ENCODE results near the gene METRN. TPM values are rescaled to one million over a fixed set of nuclear protein-coding genes. Genes with fewer than 3 reads are reported as not detected.
A peak's percentile ranks its signal among the peaks of the same experiment; 100 is the strongest.
"Not testable (repeated sequence)": the region's sequence is repeated elsewhere in the genome, so short reads cannot be mapped to it uniquely, and the experiment has no call there.

METRN gene
- total RNA-seq, 2 donors from 2014 or later, result 11.1 to 11.7 TPM

DNA sequence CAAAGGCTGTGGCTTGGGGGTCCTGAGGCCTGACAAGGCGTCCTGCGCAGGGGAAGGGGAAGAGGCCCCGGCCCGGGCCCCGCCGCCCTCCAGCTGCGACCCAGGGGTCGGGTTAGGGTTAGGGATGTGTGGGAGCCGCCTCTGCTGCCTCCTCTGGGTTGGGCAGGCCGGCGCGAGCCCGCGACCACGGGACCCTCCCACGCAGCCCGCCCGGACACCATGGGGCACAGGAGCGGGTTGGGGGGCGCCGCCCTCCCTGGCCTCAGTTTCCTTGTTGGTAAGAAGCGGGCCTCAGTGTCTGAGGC lies 25.5 kb downstream of the METRN start:
- no peak for DNase-seq
- ATAC-seq (replicated peaks in 1 of 2), result peak in 1 of 2 donors; percentile 10
- Mint-ChIP-seq H3K27ac (peak overlapping the region; percentile 79), H3K9me3 (no peaks in the 10 kb centered on the region), H3K4me1 (ENCODE audit: low read depth) (peaks cover 44% of the 10 kb centered on the region), H3K27me3 (ENCODE audit: low read depth) (no peaks in the 10 kb centered on the region), H3K36me3 (ENCODE audit: insufficient read depth in 2 of 2) (peaks cover under 1 to 4% of the 10 kb centered on the region in 2 donors), H3K4me3 (peak overlapping the region; percentile 87 to 88)

DNA sequence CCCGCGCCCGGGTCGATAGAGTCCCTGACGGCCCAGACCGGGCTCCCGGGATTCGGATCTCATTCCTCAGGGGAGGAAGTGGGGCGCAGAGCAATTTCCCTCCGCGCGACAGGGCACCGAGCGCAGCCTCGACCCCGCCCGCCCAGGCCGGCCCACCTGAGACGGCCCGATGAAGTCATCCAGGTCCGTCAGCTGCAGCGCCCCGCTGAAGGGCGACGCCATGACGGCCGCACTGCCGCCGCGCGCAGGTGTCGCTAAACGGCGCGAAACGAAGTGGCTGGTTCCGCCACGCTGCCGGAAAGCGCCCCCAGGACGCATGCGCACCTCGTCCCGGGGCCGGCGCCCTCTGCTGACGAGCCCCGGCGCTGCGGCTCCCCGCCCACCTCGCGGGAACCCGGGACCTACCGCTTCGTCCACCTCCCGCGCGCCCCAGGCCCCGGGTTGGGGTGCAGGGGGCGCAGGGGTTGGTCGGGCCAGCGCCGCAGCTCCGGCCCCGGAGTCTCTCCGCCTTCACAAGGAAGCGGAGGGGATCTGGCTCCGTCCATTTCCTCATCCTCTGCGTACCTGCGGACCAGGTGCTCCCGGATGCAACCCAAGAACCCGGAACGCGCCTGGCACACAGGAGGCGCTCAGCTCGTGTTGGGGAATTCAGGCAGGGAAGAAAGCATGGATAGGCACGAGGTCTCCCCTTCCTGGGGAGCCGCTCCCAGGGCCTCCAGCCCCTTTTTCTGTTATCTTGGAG lies 26.0 kb downstream of the METRN start, which contains the start of gene CIAO3:
TSS of gene CIAO3 (minus strand) at position 234 of the 742 bp plus-strand sequence. CDS start at position 222, 12 bp downstream.
- peaks cover 0 to 3% of the 10 kb centered on the region in 2 donors for H3K36me3 Mint-ChIP-seq (ENCODE audit: insufficient read depth in 2 of 2)
- H3K27me3 Mint-ChIP-seq (ENCODE audit: low read depth), result no peaks in the 10 kb centered on the region
- H3K4me1 Mint-ChIP-seq (ENCODE audit: low read depth), result peaks cover 38% of the 10 kb centered on the region
- H3K27ac Mint-ChIP-seq, result peak within 1 kb of the TSS; percentile 79
- no peaks in the 10 kb centered on the region for H3K9me3 Mint-ChIP-seq
- DNase-seq (peak; percentile 92 to 97), ATAC-seq (replicated peaks in 1 of 2) (peak; percentile 76 to 77)
- H3K4me3 Mint-ChIP-seq, result peak within 1 kb of the TSS; percentile 87 to 88

DNA sequence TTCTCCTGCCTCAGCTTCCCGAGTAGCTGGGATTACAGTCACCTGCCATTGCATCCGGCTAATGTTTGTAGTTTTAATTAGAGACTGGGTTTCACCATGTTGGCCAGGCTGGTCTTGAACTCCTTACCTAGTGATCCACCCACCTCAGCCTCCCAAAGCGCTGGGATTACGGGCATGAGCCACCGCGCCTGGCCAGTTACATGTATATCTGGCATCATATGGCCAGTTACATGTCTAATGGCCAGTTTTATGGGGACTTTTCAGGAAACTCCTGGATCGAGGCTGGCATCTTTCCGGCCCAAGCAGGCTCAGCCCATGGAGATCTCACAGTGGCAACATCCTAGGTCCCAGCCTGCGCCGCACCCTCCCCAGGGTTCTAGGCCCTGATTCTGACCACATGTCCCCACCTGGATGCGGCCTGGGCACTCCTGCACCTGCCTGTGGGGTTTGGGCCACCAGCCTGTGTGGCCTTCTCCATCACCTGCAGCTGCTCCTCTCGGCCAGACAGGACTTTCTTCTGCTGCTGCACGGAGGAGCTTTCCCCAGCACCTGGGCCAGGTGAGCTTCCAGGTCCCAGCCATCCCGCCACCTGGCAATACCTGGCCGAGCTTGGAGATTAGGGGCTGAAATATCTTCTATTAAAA lies 27.2 kb downstream of the METRN start:
- no peak for DNase-seq
- Mint-ChIP-seq H3K4me3 (peak overlapping the region; percentile 87 to 88), H3K4me1 (ENCODE audit: low read depth) (peaks cover 27% of the 10 kb centered on the region), H3K27me3 (ENCODE audit: low read depth) (no peaks in the 10 kb centered on the region), H3K9me3 (no peaks in the 10 kb centered on the region), H3K36me3 (ENCODE audit: insufficient read depth in 2 of 2) (peaks cover 0 to 3% of the 10 kb centered on the region in 2 donors), H3K27ac (peak overlapping the region; percentile 57)
- no peak for ATAC-seq (replicated peaks in 1 of 2)

DNA sequence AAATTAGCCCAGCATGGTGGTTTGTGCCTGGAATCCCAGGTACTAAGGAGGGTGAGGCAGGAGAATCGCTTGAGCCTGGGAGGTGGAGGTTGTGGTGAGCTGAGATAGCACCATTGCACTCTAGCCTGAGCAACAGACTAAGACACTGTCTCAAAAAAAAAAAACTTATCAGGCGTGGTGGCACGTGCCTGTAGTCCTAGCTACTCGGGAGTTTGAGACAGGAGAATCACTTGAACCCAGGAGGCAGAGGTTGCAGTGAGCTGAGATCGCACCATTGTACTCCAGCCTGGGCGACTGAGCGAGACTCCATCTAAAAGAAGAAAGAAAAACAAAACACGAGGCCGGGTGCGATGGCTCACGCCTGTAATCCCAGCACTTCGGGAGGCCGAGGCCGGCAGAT lies 28.0 kb downstream of the METRN start:
- H3K36me3 Mint-ChIP-seq (ENCODE audit: insufficient read depth in 2 of 2); H3K4me3 Mint-ChIP-seq; H3K9me3 Mint-ChIP-seq; DNase-seq; H3K27me3 Mint-ChIP-seq (ENCODE audit: low read depth); H3K27ac Mint-ChIP-seq; ATAC-seq (replicated peaks in 1 of 2): not testable (repeated sequence)
- H3K4me1 Mint-ChIP-seq (ENCODE audit: low read depth), result peaks cover 20% of the 10 kb centered on the region

DNA sequence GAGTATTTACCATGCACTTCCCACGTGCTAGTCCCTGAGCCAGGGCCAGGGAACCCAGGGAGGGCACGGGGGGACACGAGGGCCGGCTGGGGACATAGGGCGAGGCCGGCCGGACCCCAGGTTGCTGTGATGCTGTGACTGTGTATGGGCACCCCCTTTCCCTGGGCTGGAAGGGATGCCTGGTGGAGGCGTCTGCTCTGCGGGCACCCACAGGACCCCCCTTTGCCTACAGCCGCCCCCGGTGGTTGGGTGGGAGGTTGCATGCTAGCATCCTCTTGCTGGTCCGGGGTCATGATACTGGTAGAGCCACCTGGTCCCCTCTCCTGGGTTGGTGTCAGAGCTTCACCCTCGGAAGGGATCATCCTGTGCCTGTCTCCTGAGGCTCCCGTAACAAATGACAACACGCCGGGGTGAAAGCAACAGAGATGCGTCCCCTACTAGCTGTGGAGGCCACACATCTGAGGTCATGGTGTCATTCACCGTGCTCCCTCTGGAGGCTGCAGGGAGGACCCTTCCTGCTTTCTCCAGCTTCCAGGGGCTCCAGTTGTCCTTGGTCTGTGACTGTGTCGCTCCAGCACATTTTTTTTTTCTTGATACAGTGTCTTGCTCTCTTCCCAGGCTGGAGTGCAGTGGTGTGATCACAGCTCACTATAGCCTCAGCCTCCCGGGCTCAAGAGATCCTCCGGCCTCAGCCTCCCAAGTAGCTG lies 29.0 kb downstream of the METRN start:
- Mint-ChIP-seq H3K36me3 (ENCODE audit: insufficient read depth in 2 of 2) (no peaks in the 10 kb centered on the region), H3K9me3 (no peaks in the 10 kb centered on the region), H3K4me1 (ENCODE audit: low read depth) (peaks cover 13% of the 10 kb centered on the region), H3K27ac (no peak overlapping the region), H3K27me3 (ENCODE audit: low read depth) (no peaks in the 10 kb centered on the region), H3K4me3 (no peak overlapping the region)
- DNase-seq, result no peak
- no peak for ATAC-seq (replicated peaks in 1 of 2)

DNA sequence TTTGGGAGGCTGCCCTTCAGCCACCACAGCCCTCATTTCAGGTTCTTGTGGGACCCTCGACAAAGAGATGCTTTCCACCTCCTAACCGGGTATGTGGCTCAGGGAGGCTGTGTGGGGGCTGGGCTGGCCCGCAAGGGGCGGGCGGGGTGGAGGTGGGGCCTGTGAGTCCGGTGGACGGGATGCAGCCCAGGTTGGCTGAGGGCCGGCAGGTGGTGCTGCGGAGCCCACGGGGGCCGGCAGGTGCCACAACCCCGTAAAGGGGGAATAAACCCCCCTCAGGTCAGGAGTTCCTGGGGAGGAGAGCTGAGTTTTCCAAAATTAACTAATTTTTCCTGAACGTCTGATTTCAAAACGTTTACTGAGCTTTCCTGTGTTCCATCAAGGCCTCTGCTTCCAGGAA lies 30.8 kb downstream of the METRN start:
- no peak for ATAC-seq (replicated peaks in 1 of 2)
- DNase-seq, result peak in 1 of 2 donors; percentile 44
- Mint-ChIP-seq H3K27me3 (ENCODE audit: low read depth) (no peaks in the 10 kb centered on the region), H3K4me1 (ENCODE audit: low read depth) (no peaks in the 10 kb centered on the region), H3K27ac (no peak overlapping the region), H3K36me3 (ENCODE audit: insufficient read depth in 2 of 2) (no peaks in the 10 kb centered on the region), H3K9me3 (no peaks in the 10 kb centered on the region), H3K4me3 (no peak overlapping the region)

DNA sequence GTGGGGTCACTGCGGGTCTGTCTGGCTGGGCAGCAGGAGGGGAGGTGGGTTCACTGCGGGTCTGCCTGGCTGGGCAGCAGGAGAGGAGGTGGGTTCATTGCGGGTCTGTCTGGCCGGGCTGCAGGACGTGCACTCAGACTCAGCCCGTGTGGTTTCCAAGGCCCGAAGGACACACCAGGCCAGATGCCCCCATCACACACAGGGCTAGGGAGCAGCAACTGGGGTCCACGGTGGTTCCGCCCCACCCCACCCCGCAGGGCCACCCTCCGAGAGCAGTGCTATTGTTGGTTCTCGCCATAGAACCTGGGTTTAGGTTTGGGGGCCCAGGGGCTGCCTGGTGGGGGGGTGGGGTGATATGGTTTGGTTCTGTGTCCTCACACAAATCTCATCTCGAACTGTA lies 31.7 kb downstream of the METRN start:
- DNase-seq, result no peak
- Mint-ChIP-seq H3K27me3 (ENCODE audit: low read depth) (no peaks in the 10 kb centered on the region), H3K4me3 (no peak overlapping the region), H3K36me3 (ENCODE audit: insufficient read depth in 2 of 2) (no peaks in the 10 kb centered on the region), H3K27ac (no peak overlapping the region), H3K4me1 (ENCODE audit: low read depth) (no peaks in the 10 kb centered on the region), H3K9me3 (no peaks in the 10 kb centered on the region)
- no peak for ATAC-seq (replicated peaks in 1 of 2)

DNA sequence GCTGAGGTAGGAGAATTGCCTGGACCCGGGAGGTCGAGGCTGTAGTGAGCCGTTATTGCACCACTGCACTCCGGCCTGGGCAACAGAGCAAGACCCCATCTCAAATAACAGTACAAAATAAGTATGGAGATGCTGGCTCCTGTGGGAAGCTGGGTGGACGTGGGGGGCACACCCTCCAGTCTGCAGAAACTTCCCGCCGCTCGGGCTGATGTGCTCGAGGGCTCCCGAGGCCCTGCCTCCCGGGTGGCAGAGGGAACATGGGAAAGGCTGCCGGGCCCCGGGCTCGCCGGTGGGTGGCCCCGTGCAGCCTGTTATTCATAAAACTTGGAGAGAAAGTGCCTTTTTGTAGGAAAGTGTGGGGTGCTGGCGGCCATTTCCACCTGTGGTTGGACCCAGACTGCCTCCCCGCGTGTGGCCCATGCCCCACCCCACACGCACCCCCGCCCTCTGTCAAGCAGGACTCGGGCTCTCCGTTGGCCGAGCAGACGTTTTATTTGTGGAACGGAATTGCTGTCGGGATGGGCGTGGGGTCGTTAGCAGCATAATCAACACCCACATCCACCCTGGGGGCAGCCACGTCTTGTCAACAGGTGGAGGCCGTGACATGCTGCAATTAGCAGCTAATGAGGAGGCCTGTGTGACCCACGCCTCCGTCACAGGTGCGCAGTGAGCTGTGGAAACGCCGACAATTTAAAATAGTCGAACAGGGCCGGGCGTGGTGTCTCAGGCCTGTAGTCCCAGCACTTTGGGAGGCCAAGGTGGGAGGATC lies 33.2 kb downstream of the METRN start:
- no peak overlapping the region for H3K4me3 Mint-ChIP-seq
- no peaks in the 10 kb centered on the region for H3K27me3 Mint-ChIP-seq (ENCODE audit: low read depth)
- no peaks in the 10 kb centered on the region for H3K4me1 Mint-ChIP-seq (ENCODE audit: low read depth)
- ATAC-seq (replicated peaks in 1 of 2) (no peak), DNase-seq (no peak)
- H3K9me3 Mint-ChIP-seq, result no peaks in the 10 kb centered on the region
- no peak overlapping the region for H3K27ac Mint-ChIP-seq
- no peaks in the 10 kb centered on the region for H3K36me3 Mint-ChIP-seq (ENCODE audit: insufficient read depth in 2 of 2)

DNA sequence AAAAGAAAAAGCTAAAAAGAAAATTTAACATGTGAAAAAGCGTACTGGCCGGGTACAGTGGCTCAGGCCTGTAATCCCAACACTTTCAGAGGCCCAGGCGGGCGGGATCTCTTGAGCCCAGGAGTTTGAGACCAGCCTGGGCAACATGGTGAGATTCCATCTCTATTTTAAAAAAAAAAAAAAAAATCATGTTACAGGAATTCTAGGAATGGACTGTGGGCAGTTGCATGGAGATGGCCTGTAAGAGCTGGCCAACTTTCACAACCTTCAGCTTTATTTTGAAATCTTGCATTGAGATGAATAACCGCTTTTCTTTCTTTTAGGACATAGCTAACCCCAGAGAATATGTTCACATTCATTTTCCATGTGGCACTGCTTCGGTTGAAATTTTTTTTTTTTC lies 34.1 kb downstream of the METRN start:
- DNase-seq (no peak), ATAC-seq (replicated peaks in 1 of 2) (no peak)
- Mint-ChIP-seq H3K27me3 (ENCODE audit: low read depth) (no peaks in the 10 kb centered on the region), H3K36me3 (ENCODE audit: insufficient read depth in 2 of 2) (no peaks in the 10 kb centered on the region), H3K27ac (no peak overlapping the region), H3K9me3 (no peaks in the 10 kb centered on the region), H3K4me1 (ENCODE audit: low read depth) (no peaks in the 10 kb centered on the region), H3K4me3 (no peak overlapping the region)

DNA sequence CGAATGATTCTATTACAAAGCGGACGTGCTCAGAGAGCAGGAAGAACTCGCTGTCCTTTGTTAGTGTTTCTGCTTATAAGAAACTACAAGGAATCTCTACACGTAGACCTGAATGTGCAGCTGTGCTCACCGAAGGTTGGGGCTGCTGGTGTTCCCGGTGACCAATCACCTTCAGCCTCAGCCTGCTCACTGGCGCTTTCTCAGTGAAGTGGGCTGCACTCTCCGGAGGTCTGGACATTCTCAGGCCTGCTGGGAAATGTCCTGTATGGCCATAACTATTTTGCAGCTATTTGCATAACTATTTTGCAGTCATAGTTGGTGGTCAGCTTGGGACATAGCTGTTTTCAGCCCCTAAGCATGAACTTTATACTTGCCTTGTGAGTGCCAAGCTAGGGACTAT lies 35.6 kb downstream of the METRN start:
- no peaks in the 10 kb centered on the region for H3K36me3 Mint-ChIP-seq (ENCODE audit: insufficient read depth in 2 of 2)
- H3K4me1 Mint-ChIP-seq (ENCODE audit: low read depth), result no peaks in the 10 kb centered on the region
- H3K9me3 Mint-ChIP-seq, result no peaks in the 10 kb centered on the region
- H3K27me3 Mint-ChIP-seq (ENCODE audit: low read depth), result no peaks in the 10 kb centered on the region
- ATAC-seq (replicated peaks in 1 of 2), result no peak
- DNase-seq, result no peak
- H3K27ac Mint-ChIP-seq, result no peak overlapping the region
- no peak overlapping the region for H3K4me3 Mint-ChIP-seq

DNA sequence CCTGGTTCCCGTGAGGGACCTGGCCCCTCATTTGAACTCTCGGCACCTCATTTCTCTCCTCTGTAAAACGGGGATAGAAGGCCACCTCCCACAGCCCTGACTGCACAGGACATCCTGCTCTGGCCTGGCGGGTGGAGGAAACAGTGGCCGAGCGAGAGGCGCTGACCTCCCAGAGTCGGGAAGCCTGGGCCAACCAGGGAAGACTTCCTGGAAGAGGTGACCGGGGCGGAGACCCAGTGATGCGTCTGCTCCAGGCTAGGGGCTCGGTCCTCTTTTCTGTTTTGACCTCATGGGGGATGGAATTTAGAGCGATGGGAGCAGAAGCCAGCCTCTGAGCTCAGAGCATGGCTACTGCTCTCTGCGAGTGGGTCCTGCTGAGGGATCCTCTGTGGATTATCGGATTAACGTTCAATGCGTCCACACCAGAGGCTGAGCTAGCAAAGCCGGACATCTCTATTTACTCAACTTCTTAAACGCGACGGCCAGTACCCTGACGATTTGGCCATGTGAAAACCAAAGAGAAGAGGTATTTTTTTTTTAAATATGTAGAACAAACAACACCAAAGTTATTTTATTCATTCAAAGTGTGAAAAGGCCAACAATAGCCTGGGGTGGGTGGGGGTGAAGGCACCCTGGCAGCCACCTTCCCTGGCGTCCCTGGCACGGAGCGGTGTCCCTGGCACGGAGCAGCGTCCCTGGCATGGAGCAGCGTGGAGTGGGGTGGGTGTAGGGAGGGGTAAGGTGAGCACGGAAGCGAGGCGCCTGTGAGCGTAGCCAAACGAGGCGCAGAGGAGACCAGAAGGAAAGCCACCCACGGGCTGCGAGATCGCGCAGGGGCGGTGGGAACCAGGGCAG lies 36.5 kb downstream of the METRN start:
- DNase-seq (no peak), ATAC-seq (replicated peaks in 1 of 2) (no peak)
- H3K4me3 Mint-ChIP-seq, result no peak overlapping the region
- no peaks in the 10 kb centered on the region for H3K27me3 Mint-ChIP-seq (ENCODE audit: low read depth)
- no peaks in the 10 kb centered on the region for H3K36me3 Mint-ChIP-seq (ENCODE audit: insufficient read depth in 2 of 2)
- H3K9me3 Mint-ChIP-seq, result no peaks in the 10 kb centered on the region
- no peaks in the 10 kb centered on the region for H3K4me1 Mint-ChIP-seq (ENCODE audit: low read depth)
- no peak overlapping the region for H3K27ac Mint-ChIP-seq

DNA sequence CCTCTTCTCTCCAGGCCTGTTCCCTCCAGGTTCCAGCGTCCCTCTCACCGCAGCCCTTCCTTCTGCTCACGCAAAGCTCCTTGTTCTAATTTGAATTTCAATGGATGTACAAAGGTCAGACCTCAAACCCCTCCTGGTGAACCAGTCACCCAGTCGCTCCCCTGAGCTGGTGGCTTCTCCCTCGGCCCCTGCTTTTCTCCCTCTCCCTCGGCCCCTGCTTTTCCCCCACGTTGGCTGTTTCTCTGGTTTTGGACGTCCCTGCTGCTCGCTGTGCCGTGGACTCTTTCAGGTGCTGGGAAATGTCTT lies 37.0 kb downstream of the METRN start:
- Mint-ChIP-seq H3K4me3 (no peak overlapping the region), H3K27ac (no peak overlapping the region), H3K27me3 (ENCODE audit: low read depth) (no peaks in the 10 kb centered on the region), H3K36me3 (ENCODE audit: insufficient read depth in 2 of 2) (no peaks in the 10 kb centered on the region), H3K9me3 (no peaks in the 10 kb centered on the region), H3K4me1 (ENCODE audit: low read depth) (no peaks in the 10 kb centered on the region)
- DNase-seq (no peak), ATAC-seq (replicated peaks in 1 of 2) (no peak)
